ENCODE results near the gene ZNF12. TPM values are rescaled to one million over a fixed set of nuclear protein-coding genes. Genes with fewer than 3 reads are reported as not detected.
"Not testable (repeated sequence)": the region's sequence is repeated elsewhere in the genome, so short reads cannot be mapped to it uniquely, and the experiment has no call there.

The ZNF12 gene
- total and polyA plus RNA-seq, 2 donors (not counting 1 experiment from before 2014, with no cell fraction given): 15.9 to 17.8 TPM

GRCh38 chr7:6680146-6680545, 26.6 kb downstream of the ZNF12 start:
- Histone ChIP-seq H3K9ac (ENCODE audit: insufficient read depth, low read length) (no peak overlapping the region), H4K20me1 (ENCODE audit: control insufficient read depth, extremely low read depth, insufficient read depth, low read length) (no peaks in the 10 kb centered on the region), H2AFZ (ENCODE audit: low read length) (no peak overlapping the region), H3K4me2 (ENCODE audit: extremely low read depth, insufficient read depth, low read length) (no peak overlapping the region), H3K4me3 (replicated peaks in 1 of 4; ENCODE audit: control extremely low read depth in 1 of 4, insufficient read depth in 1 of 4, low read depth in 3 of 4, low read length in 4 of 4) (no peak overlapping the region), H3K9me3 (ENCODE audit: control insufficient read depth, insufficient read depth, low read depth, low read length) (no peaks in the 10 kb centered on the region), H3K27me3 (ENCODE audit: control insufficient read depth, insufficient read depth, low read length) (no peaks in the 10 kb centered on the region), H3K4me1 (ENCODE audit: control insufficient read depth, extremely low read depth, insufficient read depth, low read length) (no peaks in the 10 kb centered on the region), H3K79me2 (ENCODE audit: control insufficient read depth, insufficient read depth, low read length) (no peaks in the 10 kb centered on the region), H3K36me3 (ENCODE audit: control insufficient read depth, insufficient read depth, low read length) (no peaks in the 10 kb centered on the region), H3K27ac (ENCODE audit: insufficient read depth, low read length) (no peak overlapping the region)
- DNase-seq (ENCODE audit: low read depth in 2 of 2): no peak
- TF ChIP-seq EZH2 (IDR thresholded peaks at IDR 0.05; ENCODE audit: low read length, missing control alignments) (no peak), CTCF (conservative IDR thresholded peaks at IDR 0.05 in 1 of 2, IDR thresholded peaks at IDR 0.05 in 1 of 2; ENCODE audit: low read depth in 1 of 2, low read length in 2 of 2) (no peak)

- no peak for TF ChIP-seq EZH2 (IDR thresholded peaks at IDR 0.05; ENCODE audit: low read length, missing control alignments)
- TF ChIP-seq CTCF (conservative IDR thresholded peaks at IDR 0.05 in 1 of 2, IDR thresholded peaks at IDR 0.05 in 1 of 2; ENCODE audit: low read depth in 1 of 2, low read length in 2 of 2): no peak
- Histone ChIP-seq H3K9me3 (ENCODE audit: control insufficient read depth, insufficient read depth, low read depth, low read length) (no peaks in the 10 kb centered on the region), H2AFZ (ENCODE audit: low read length) (no peak overlapping the region), H3K27ac (ENCODE audit: insufficient read depth, low read length) (no peak overlapping the region), H3K79me2 (ENCODE audit: control insufficient read depth, insufficient read depth, low read length) (no peaks in the 10 kb centered on the region), H3K4me3 (replicated peaks in 1 of 4; ENCODE audit: control extremely low read depth in 1 of 4, insufficient read depth in 1 of 4, low read depth in 3 of 4, low read length in 4 of 4) (no peak overlapping the region), H4K20me1 (ENCODE audit: control insufficient read depth, extremely low read depth, insufficient read depth, low read length) (no peaks in the 10 kb centered on the region), H3K4me1 (ENCODE audit: control insufficient read depth, extremely low read depth, insufficient read depth, low read length) (no peaks in the 10 kb centered on the region), H3K4me2 (ENCODE audit: extremely low read depth, insufficient read depth, low read length) (no peak overlapping the region), H3K27me3 (ENCODE audit: control insufficient read depth, insufficient read depth, low read length) (no peaks in the 10 kb centered on the region), H3K9ac (ENCODE audit: insufficient read depth, low read length) (no peak overlapping the region), H3K36me3 (ENCODE audit: control insufficient read depth, insufficient read depth, low read length) (no peaks in the 10 kb centered on the region)
- DNase-seq (ENCODE audit: low read depth in 2 of 2): peak in 1 of 2 donors; percentile 36
Measured at GRCh38 chr7:6675807-6676405, 30.8 kb downstream of the ZNF12 start.

GRCh38 chr7:6670851-6671250, 35.9 kb downstream of the ZNF12 start:
- H3K4me3 ChIP-seq (replicated peaks in 1 of 4; ENCODE audit: control extremely low read depth in 1 of 4, insufficient read depth in 1 of 4, low read depth in 3 of 4, low read length in 4 of 4); DNase-seq (ENCODE audit: low read depth in 2 of 2); H3K27me3 ChIP-seq (ENCODE audit: control insufficient read depth, insufficient read depth, low read length); H3K27ac ChIP-seq (ENCODE audit: insufficient read depth, low read length); H3K4me2 ChIP-seq (ENCODE audit: extremely low read depth, insufficient read depth, low read length); H3K9ac ChIP-seq (ENCODE audit: insufficient read depth, low read length); H3K9me3 ChIP-seq (ENCODE audit: control insufficient read depth, insufficient read depth, low read depth, low read length); H3K36me3 ChIP-seq (ENCODE audit: control insufficient read depth, insufficient read depth, low read length); H3K4me1 ChIP-seq (ENCODE audit: control insufficient read depth, extremely low read depth, insufficient read depth, low read length); H2AFZ ChIP-seq (ENCODE audit: low read length); H3K79me2 ChIP-seq (ENCODE audit: control insufficient read depth, insufficient read depth, low read length); H4K20me1 ChIP-seq (ENCODE audit: control insufficient read depth, extremely low read depth, insufficient read depth, low read length): not testable (repeated sequence)

Measured in fibroblast of lung (primary cell).